OCI-LY1 (cell line): Measurements from ENCODE around the gene FOXM1.

Experiments
- EZH2 ChIP-seq: fragments of 200-600 bp; sonication (generic), shearing (Covaris generic); IDR thresholded peaks from 2 replicates; pipeline ENCODE4 v1.8.0; 2017; ENCODE audit warnings: borderline replicate concordance, mixed run types, mild to moderate bottlenecking, antibody characterized with exemption, low read length, moderate library complexity, mixed read lengths
- TF ChIP-seq, protein P1 (sequence below): fragments of 200-600 bp; sonication (generic), shearing (Covaris generic); IDR thresholded peaks from 2 replicates; pipeline ENCODE4 v1.5.1; 2017; ENCODE audit warnings: mild to moderate bottlenecking, antibody characterized with exemption, low read length, moderate library complexity, mixed read lengths

DNA sequence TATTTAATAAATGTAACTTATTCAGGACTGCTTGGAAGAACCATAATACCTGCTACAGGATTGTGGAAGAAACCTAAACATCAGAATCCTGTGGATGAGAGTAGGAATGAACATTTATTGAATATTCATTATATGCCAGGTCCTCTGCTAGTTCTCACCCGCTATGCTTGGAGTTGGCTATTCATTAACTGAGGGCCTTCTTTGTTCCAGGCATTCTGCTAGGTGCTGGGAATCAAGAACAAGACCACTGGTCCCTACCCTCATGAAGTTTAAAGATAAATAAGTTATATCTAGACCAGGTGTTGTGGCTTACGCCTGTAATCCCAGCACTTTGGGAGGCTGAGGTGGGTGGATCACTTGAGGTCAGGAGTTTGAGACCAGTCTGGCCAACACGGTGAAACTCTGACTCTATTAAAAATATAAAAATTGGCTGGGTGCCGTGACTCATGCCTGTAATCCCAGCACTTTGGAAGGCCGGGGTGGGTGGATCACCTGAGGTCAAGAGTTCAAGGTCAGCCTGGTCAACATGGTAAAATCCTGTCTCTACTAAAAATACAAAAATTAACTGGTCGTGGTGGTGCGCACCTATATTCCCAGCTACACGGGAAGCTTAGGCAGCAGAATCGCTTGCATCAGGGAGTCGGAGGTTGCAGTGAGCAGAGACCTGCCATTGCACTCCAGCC lies 9.9 kb upstream of the FOXM1 start:
- TF ChIP-seq, protein P1, sequence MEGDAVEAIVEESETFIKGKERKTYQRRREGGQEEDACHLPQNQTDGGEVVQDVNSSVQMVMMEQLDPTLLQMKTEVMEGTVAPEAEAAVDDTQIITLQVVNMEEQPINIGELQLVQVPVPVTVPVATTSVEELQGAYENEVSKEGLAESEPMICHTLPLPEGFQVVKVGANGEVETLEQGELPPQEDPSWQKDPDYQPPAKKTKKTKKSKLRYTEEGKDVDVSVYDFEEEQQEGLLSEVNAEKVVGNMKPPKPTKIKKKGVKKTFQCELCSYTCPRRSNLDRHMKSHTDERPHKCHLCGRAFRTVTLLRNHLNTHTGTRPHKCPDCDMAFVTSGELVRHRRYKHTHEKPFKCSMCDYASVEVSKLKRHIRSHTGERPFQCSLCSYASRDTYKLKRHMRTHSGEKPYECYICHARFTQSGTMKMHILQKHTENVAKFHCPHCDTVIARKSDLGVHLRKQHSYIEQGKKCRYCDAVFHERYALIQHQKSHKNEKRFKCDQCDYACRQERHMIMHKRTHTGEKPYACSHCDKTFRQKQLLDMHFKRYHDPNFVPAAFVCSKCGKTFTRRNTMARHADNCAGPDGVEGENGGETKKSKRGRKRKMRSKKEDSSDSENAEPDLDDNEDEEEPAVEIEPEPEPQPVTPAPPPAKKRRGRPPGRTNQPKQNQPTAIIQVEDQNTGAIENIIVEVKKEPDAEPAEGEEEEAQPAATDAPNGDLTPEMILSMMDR: no peak
- no peak for TF ChIP-seq EZH2
